ENCODE results near the gene ESYT3.

Gene ESYT3

DNA sequence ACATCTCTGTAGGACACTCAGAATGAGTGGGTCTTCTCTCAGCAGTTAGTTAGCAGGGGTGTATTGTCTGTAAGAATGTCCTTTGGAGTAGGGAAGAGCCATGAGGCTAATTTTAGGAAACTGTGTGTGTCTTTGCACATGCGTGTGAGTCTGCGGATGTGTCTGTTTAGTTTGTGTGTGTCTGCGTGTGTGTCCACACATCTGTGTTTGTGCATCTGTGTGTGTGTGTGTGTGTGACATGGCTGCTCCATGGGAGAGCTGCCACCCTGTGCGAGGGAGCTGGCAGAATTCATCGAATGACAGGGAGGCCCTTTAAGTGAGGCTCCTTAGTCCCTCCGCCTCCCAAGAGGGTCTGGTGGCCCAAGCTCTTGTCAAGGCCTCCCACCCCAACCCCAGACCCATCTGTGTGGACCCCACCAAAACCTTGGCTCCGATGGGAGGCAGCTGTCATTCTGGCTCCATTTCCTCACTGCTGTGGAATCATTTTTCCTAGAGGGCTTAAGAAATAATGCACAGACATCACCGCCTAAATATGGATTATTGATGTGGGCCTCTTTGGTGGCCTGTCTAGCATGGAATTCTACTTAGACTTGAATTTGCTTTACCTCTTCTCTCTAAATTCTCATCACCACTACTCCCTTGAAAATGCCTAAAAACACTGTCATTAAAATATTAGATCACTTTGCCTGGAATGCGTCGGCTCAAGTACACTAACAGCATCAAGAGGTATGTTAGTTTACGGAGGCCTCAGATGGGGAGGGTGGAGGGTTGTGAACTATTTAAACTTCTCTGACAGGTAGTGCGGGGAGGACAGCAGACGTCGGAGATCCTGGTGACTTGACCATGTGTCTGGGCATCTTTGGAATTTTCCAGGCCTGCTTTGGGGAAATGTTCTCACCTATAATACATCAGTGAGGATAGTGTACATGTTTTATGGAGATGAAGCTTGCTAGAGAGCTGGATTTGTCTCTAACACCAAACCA, 9.4 kb downstream of the ESYT3 start:
- CTCF ChIA-PET: interaction anchor here (0.6 to 1.6 kb wide), 4 partner anchors 399 to 492 kb away, joined by 3 to 5 read pairs (median 4); no protein-coding TSS in a partner anchor

DNA sequence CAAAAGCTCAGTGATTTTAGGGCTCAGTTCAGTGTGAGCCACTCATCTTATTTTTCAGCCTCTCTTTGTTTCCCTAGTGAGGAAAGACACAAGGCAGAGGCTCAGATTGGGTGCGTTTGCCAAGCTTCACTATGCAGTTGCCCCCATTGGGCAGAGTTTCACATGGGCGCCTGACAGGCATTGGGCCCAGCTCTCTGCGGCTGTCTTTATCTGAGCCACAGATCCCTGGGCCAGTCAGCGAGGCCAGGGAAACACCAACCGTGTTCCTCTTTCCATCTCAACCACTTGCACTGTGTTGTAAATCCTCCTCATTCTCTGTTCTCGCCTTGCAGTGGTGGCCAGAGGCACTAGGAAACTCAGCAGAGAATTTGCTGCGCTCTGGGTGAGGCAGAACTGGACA, 10.8 kb downstream of the ESYT3 start:
- Histone ChIP-seq H3K9me3 (ENCODE audit: control insufficient read depth, insufficient read depth, low read depth, low read length) (no peaks in the 10 kb centered on the region), H3K27ac (ENCODE audit: extremely low read depth, low read depth, low read length) (no peak overlapping the region), H3K4me3 (ENCODE audit: low read depth, low read length) (no peak overlapping the region), H3K4me1 (ENCODE audit: control insufficient read depth, insufficient read depth, low read length) (no peaks in the 10 kb centered on the region), H3K36me3 (ENCODE audit: control insufficient read depth in 2 of 2, insufficient read depth in 1 of 2, low read length in 2 of 2) (no peaks in the 10 kb centered on the region)
- POLR2A ChIA-PET: no interaction called here
- CTCF ChIA-PET: interaction anchor here (0.7 kb wide), 1 partner anchor 413 kb away, joined by 3 read pairs; no protein-coding TSS in a partner anchor
- TF ChIP-seq ZNF843 (tag by site-specific recombination; IDR thresholded peaks at IDR 0.05): no peak
- TF ChIP-seq ZNF37A (tag by site-specific recombination; IDR thresholded peaks at IDR 0.05): no peak
- no peak for TF ChIP-seq KLF1 (tag by site-specific recombination; IDR thresholded peaks at IDR 0.05)
- TF ChIP-seq SCRT1 (tag by site-specific recombination; IDR thresholded peaks at IDR 0.05; ENCODE audit: borderline replicate concordance): no peak
- no peak for TF ChIP-seq HOXC10 (CRISPR knock-in tag; IDR thresholded peaks at IDR 0.05)
- TF ChIP-seq, protein P1, sequence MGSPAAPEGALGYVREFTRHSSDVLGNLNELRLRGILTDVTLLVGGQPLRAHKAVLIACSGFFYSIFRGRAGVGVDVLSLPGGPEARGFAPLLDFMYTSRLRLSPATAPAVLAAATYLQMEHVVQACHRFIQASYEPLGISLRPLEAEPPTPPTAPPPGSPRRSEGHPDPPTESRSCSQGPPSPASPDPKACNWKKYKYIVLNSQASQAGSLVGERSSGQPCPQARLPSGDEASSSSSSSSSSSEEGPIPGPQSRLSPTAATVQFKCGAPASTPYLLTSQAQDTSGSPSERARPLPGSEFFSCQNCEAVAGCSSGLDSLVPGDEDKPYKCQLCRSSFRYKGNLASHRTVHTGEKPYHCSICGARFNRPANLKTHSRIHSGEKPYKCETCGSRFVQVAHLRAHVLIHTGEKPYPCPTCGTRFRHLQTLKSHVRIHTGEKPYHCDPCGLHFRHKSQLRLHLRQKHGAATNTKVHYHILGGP (tag by site-specific recombination; IDR thresholded peaks at IDR 0.05): no peak
- no peak for TF ChIP-seq ZNF670 (tag by site-specific recombination; IDR thresholded peaks at IDR 0.05; ENCODE audit: low read depth)
- TF ChIP-seq, protein P2, sequence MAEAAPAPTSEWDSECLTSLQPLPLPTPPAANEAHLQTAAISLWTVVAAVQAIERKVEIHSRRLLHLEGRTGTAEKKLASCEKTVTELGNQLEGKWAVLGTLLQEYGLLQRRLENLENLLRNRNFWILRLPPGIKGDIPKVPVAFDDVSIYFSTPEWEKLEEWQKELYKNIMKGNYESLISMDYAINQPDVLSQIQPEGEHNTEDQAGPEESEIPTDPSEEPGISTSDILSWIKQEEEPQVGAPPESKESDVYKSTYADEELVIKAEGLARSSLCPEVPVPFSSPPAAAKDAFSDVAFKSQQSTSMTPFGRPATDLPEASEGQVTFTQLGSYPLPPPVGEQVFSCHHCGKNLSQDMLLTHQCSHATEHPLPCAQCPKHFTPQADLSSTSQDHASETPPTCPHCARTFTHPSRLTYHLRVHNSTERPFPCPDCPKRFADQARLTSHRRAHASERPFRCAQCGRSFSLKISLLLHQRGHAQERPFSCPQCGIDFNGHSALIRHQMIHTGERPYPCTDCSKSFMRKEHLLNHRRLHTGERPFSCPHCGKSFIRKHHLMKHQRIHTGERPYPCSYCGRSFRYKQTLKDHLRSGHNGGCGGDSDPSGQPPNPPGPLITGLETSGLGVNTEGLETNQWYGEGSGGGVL (tag by site-specific recombination; IDR thresholded peaks at IDR 0.05): no peak
- TF ChIP-seq ZBTB20 (tag by site-specific recombination; IDR thresholded peaks at IDR 0.05): no peak
- no peak for TF ChIP-seq ZNF132 (tag by site-specific recombination; IDR thresholded peaks at IDR 0.05; ENCODE audit: borderline replicate concordance)

More for the DNA sequence above, 9.4 kb downstream of the ESYT3 start:
- no peaks in the 10 kb centered on the region for H3K9me3 ChIP-seq (ENCODE audit: control insufficient read depth, insufficient read depth, low read depth, low read length)
- no peaks in the 10 kb centered on the region for H3K4me1 ChIP-seq (ENCODE audit: control insufficient read depth, insufficient read depth, low read length)
- H3K27ac ChIP-seq (ENCODE audit: extremely low read depth, low read depth, low read length): no peak overlapping the region
- H3K4me3 ChIP-seq (ENCODE audit: low read depth, low read length): no peak overlapping the region
- POLR2A ChIA-PET: no interaction called here
- TF ChIP-seq, protein P3, sequence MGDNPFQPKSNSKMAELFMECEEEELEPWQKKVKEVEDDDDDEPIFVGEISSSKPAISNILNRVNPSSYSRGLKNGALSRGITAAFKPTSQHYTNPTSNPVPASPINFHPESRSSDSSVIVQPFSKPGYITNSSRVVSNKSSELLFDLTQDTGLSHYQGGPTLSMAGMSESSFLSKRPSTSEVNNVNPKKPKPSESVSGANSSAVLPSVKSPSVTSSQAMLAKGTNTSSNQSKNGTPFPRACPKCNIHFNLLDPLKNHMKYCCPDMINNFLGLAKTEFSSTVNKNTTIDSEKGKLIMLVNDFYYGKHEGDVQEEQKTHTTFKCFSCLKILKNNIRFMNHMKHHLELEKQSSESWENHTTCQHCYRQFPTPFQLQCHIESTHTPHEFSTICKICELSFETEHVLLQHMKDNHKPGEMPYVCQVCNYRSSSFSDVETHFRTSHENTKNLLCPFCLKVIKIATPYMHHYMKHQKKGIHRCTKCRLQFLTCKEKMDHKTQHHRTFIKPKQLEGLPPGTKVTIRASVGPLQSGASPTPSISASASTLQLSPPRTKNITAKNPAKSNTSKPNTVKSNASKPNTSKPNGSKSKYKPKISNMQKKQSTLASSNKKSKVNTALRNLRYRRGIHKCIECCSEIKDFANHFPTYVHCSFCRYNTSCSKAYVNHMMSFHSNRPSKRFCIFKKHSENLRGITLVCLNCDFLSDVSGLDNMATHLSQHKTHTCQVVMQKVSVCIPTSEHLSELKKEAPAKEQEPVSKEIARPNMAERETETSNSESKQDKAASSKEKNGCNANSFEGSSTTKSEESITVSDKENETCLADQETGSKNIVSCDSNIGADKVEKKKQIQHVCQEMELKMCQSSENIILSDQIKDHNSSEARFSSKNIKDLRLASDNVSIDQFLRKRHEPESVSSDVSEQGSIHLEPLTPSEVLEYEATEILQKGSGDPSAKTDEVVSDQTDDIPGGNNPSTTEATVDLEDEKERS (tag by site-specific recombination; IDR thresholded peaks at IDR 0.05): no peak
- TF ChIP-seq ZNF555 (tag by site-specific recombination; conservative IDR thresholded peaks at IDR 0.05): no peak
- no peak for TF ChIP-seq ZBTB8A (tag by site-specific recombination; IDR thresholded peaks at IDR 0.05)
- TF ChIP-seq ZNF785 (tag by site-specific recombination; IDR thresholded peaks at IDR 0.05): no peak
- no peak for TF ChIP-seq HOXA7 (CRISPR knock-in tag; IDR thresholded peaks at IDR 0.05; ENCODE audit: borderline replicate concordance)
- TF ChIP-seq ZNF600 (tag by site-specific recombination; IDR thresholded peaks at IDR 0.05): no peak
- TF ChIP-seq ZNF629 (tag by site-specific recombination; IDR thresholded peaks at IDR 0.05): no peak
- TF ChIP-seq ZNF174 (tag by site-specific recombination; IDR thresholded peaks at IDR 0.05): no peak
- no peak for TF ChIP-seq MYNN (tag by site-specific recombination; IDR thresholded peaks at IDR 0.05; ENCODE audit: borderline replicate concordance)
- no peak for TF ChIP-seq ZNF558 (tag by site-specific recombination; IDR thresholded peaks at IDR 0.05)
- no peak for TF ChIP-seq ZNF654 (tag by site-specific recombination; IDR thresholded peaks at IDR 0.05; ENCODE audit: low read depth)
- TF ChIP-seq SP7 (tag by site-specific recombination; IDR thresholded peaks at IDR 0.05): no peak
- TF ChIP-seq BCL11B (tag by site-specific recombination; IDR thresholded peaks at IDR 0.05; ENCODE audit: low read depth): no peak
- no peak for TF ChIP-seq ZNF324 (tag by site-specific recombination; IDR thresholded peaks at IDR 0.05)
- TF ChIP-seq, protein P4, sequence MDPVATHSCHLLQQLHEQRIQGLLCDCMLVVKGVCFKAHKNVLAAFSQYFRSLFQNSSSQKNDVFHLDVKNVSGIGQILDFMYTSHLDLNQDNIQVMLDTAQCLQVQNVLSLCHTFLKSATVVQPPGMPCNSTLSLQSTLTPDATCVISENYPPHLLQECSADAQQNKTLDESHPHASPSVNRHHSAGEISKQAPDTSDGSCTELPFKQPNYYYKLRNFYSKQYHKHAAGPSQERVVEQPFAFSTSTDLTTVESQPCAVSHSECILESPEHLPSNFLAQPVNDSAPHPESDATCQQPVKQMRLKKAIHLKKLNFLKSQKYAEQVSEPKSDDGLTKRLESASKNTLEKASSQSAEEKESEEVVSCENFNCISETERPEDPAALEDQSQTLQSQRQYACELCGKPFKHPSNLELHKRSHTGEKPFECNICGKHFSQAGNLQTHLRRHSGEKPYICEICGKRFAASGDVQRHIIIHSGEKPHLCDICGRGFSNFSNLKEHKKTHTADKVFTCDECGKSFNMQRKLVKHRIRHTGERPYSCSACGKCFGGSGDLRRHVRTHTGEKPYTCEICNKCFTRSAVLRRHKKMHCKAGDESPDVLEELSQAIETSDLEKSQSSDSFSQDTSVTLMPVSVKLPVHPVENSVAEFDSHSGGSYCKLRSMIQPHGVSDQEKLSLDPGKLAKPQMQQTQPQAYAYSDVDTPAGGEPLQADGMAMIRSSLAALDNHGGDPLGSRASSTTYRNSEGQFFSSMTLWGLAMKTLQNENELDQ (tag by site-specific recombination; IDR thresholded peaks at IDR 0.05; ENCODE audit: low read depth): no peak
- TF ChIP-seq, protein P5, sequence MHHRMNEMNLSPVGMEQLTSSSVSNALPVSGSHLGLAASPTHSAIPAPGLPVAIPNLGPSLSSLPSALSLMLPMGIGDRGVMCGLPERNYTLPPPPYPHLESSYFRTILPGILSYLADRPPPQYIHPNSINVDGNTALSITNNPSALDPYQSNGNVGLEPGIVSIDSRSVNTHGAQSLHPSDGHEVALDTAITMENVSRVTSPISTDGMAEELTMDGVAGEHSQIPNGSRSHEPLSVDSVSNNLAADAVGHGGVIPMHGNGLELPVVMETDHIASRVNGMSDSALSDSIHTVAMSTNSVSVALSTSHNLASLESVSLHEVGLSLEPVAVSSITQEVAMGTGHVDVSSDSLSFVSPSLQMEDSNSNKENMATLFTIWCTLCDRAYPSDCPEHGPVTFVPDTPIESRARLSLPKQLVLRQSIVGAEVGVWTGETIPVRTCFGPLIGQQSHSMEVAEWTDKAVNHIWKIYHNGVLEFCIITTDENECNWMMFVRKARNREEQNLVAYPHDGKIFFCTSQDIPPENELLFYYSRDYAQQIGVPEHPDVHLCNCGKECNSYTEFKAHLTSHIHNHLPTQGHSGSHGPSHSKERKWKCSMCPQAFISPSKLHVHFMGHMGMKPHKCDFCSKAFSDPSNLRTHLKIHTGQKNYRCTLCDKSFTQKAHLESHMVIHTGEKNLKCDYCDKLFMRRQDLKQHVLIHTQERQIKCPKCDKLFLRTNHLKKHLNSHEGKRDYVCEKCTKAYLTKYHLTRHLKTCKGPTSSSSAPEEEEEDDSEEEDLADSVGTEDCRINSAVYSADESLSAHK (tag by site-specific recombination; IDR thresholded peaks at IDR 0.05): no peak
- TF ChIP-seq ZNF157 (tag by site-specific recombination; IDR thresholded peaks at IDR 0.05): no peak
- TF ChIP-seq ZNF48 (tag by site-specific recombination; IDR thresholded peaks at IDR 0.05): no peak
- no peak for TF ChIP-seq ZNF416 (tag by site-specific recombination; IDR thresholded peaks at IDR 0.05)
- no peaks in the 10 kb centered on the region for H3K36me3 ChIP-seq (ENCODE audit: control insufficient read depth in 2 of 2, insufficient read depth in 1 of 2, low read length in 2 of 2)
